ENCODE results near the gene HCST. TPM values are rescaled to one million over a fixed set of nuclear protein-coding genes. Genes with fewer than 3 reads are reported as not detected.

The HCST gene
- total RNA-seq, 1 donor from 2014 or later = 1.8 TPM

- H3K27ac ChIP-seq (ENCODE audit: low read depth, low read length) = no peak overlapping the region
- TF ChIP-seq EZH2 (IDR thresholded peaks at IDR 0.05; ENCODE audit: insufficient read depth, low read length) (no peak), CTCF (IDR thresholded peaks at IDR 0.05; ENCODE audit: insufficient read depth, low read depth, low read length) (no peak)
- H3K9me3 Mint-ChIP-seq (ENCODE audit: unreplicated experiment) = no peaks in the 10 kb centered on the region
- peaks cover 5% of the 10 kb centered on the region for H4K20me1 ChIP-seq (ENCODE audit: insufficient read depth, low read length)
- DNase-seq (ENCODE audit: low read depth) (no peak), FAIRE-seq (no peak)
- no peaks in the 10 kb centered on the region for H3K79me2 ChIP-seq (ENCODE audit: insufficient read depth, low read length)
- no peak overlapping the region for H3K9ac ChIP-seq (ENCODE audit: low read length)
- no peaks in the 10 kb centered on the region for H3K4me1 ChIP-seq (ENCODE audit: insufficient read depth, low read length)
- H2AFZ ChIP-seq (ENCODE audit: low read depth, low read length) = no peak overlapping the region
- H3K27me3 ChIP-seq (ENCODE audit: insufficient read depth, low read length) = no peaks in the 10 kb centered on the region
- peaks cover 5% of the 10 kb centered on the region for H3K36me3 ChIP-seq (ENCODE audit: insufficient read depth, low read length)
- H3K27ac Mint-ChIP-seq (ENCODE audit: unreplicated experiment) = no peak overlapping the region
- H3K4me3 Mint-ChIP-seq (ENCODE audit: unreplicated experiment) = no peak overlapping the region
- peaks cover 24% of the 10 kb centered on the region for H3K36me3 Mint-ChIP-seq (ENCODE audit: low read depth, unreplicated experiment)
- H3K4me3 ChIP-seq (ENCODE audit: insufficient read depth, low read depth, low read length) = no peak overlapping the region
- no peaks in the 10 kb centered on the region for H3K4me1 Mint-ChIP-seq (ENCODE audit: low read depth, unreplicated experiment)
- H3K9me3 ChIP-seq (ENCODE audit: insufficient read depth, low read depth, low read length) = no peaks in the 10 kb centered on the region
- H3K27me3 Mint-ChIP-seq (ENCODE audit: low read depth, unreplicated experiment) = peaks cover 5% of the 10 kb centered on the region
- H3K4me2 ChIP-seq (ENCODE audit: low read length) = no peak overlapping the region
These were observed 16.4 kb upstream of the HCST start for GRCh38 chr19:35885904-35886303.

- Histone ChIP-seq H3K9me3 (ENCODE audit: insufficient read depth, low read depth, low read length) (no peaks in the 10 kb centered on the region), H3K4me2 (ENCODE audit: low read length) (no peak overlapping the region), H3K4me3 (ENCODE audit: insufficient read depth, low read depth, low read length) (no peak overlapping the region), H3K79me2 (ENCODE audit: insufficient read depth, low read length) (no peaks in the 10 kb centered on the region), H3K4me1 (ENCODE audit: insufficient read depth, low read length) (no peaks in the 10 kb centered on the region), H4K20me1 (ENCODE audit: insufficient read depth, low read length) (peaks cover 5% of the 10 kb centered on the region), H3K36me3 (ENCODE audit: insufficient read depth, low read length) (peaks cover 5% of the 10 kb centered on the region), H3K27ac (ENCODE audit: low read depth, low read length) (no peak overlapping the region), H3K27me3 (ENCODE audit: insufficient read depth, low read length) (no peaks in the 10 kb centered on the region), H3K9ac (ENCODE audit: low read length) (no peak overlapping the region), H2AFZ (ENCODE audit: low read depth, low read length) (no peak overlapping the region)
- Mint-ChIP-seq H3K4me3 (ENCODE audit: unreplicated experiment) (no peak overlapping the region), H3K4me1 (ENCODE audit: low read depth, unreplicated experiment) (no peaks in the 10 kb centered on the region), H3K27me3 (ENCODE audit: low read depth, unreplicated experiment) (no peaks in the 10 kb centered on the region), H3K9me3 (ENCODE audit: unreplicated experiment) (no peaks in the 10 kb centered on the region), H3K36me3 (ENCODE audit: low read depth, unreplicated experiment) (peaks cover 26% of the 10 kb centered on the region), H3K27ac (ENCODE audit: unreplicated experiment) (no peak overlapping the region)
- FAIRE-seq = no peak
- no peak for TF ChIP-seq EZH2 (IDR thresholded peaks at IDR 0.05; ENCODE audit: insufficient read depth, low read length)
- no peak for TF ChIP-seq CTCF (IDR thresholded peaks at IDR 0.05; ENCODE audit: insufficient read depth, low read depth, low read length)
- no peak for DNase-seq (ENCODE audit: low read depth)
These were observed 15.1 kb upstream of the HCST start for GRCh38 chr19:35887197-35887596.

GRCh38 chr19:35888398-35888797, 13.9 kb upstream of the HCST start:
- peaks cover 5% of the 10 kb centered on the region for H4K20me1 ChIP-seq (ENCODE audit: insufficient read depth, low read length)
- H2AFZ ChIP-seq (ENCODE audit: low read depth, low read length) = no peak overlapping the region
- TF ChIP-seq EZH2 (IDR thresholded peaks at IDR 0.05; ENCODE audit: insufficient read depth, low read length) (no peak), CTCF (IDR thresholded peaks at IDR 0.05; ENCODE audit: insufficient read depth, low read depth, low read length) (no peak)
- H3K4me3 ChIP-seq (ENCODE audit: insufficient read depth, low read depth, low read length) = no peak overlapping the region
- DNase-seq (ENCODE audit: low read depth) (no peak), FAIRE-seq (no peak)
- no peak overlapping the region for H3K4me2 ChIP-seq (ENCODE audit: low read length)
- no peaks in the 10 kb centered on the region for H3K27me3 Mint-ChIP-seq (ENCODE audit: low read depth, unreplicated experiment)
- H3K9me3 ChIP-seq (ENCODE audit: insufficient read depth, low read depth, low read length) = no peaks in the 10 kb centered on the region
- H3K27me3 ChIP-seq (ENCODE audit: insufficient read depth, low read length) = no peaks in the 10 kb centered on the region
- no peak overlapping the region for H3K27ac ChIP-seq (ENCODE audit: low read depth, low read length)
- no peak overlapping the region for H3K4me3 Mint-ChIP-seq (ENCODE audit: unreplicated experiment)
- H3K9me3 Mint-ChIP-seq (ENCODE audit: unreplicated experiment) = no peaks in the 10 kb centered on the region
- H3K79me2 ChIP-seq (ENCODE audit: insufficient read depth, low read length) = no peaks in the 10 kb centered on the region
- peaks cover 2% of the 10 kb centered on the region for H3K4me1 Mint-ChIP-seq (ENCODE audit: low read depth, unreplicated experiment)
- H3K9ac ChIP-seq (ENCODE audit: low read length) = no peak overlapping the region
- H3K36me3 Mint-ChIP-seq (ENCODE audit: low read depth, unreplicated experiment) = peaks cover 26% of the 10 kb centered on the region
- no peaks in the 10 kb centered on the region for H3K4me1 ChIP-seq (ENCODE audit: insufficient read depth, low read length)
- H3K27ac Mint-ChIP-seq (ENCODE audit: unreplicated experiment) = no peak overlapping the region
- H3K36me3 ChIP-seq (ENCODE audit: insufficient read depth, low read length) = peaks cover 5% of the 10 kb centered on the region
